WTC11 (cell line): ENCODE data around the gene IZUMO4. TPM values are rescaled to one million over a fixed set of nuclear protein-coding genes. Genes with fewer than 3 reads are reported as not detected.

Experiments used
- ATAC-seq: fragments of 200-7000 bp; cut with Tn5 transposase; 2 replicates; pipeline ENCODE4 v1.10.0; 2021; ENCODE audit warnings: mild to moderate bottlenecking, moderate library complexity
- CTCF ChIA-PET: fragments of 300-600 bp; sonication (Branson Sonifier 250); formaldehyde crosslinking; loops from one replicate; lab custom pipeline; 2021; ENCODE audit warnings: antibody characterized with exemption; lab: Charles Lee
- POLR2A ChIA-PET: fragments of 350-600 bp; sonication (Branson Sonifier 250); formaldehyde crosslinking; loops from one replicate; lab custom pipeline; 2021; ENCODE audit warnings: antibody characterized with exemption; lab: Charles Lee
- DNase-seq: peaks from one replicate; pipeline ENCODE4 v3.0.0; 2021; ENCODE audit warnings: low spot score
- H3K27ac Mint-ChIP-seq: 2 replicates; pipeline ENCODE4 v1.8.0; 2021; ENCODE audit warnings: mixed read lengths
- H3K27me3 Mint-ChIP-seq: 2 replicates; pipeline ENCODE4 v1.8.0; 2021; ENCODE audit warnings: low read depth, mild to moderate bottlenecking, moderate library complexity, mixed read lengths
- H3K36me3 Mint-ChIP-seq: 2 replicates; pipeline ENCODE4 v1.8.0; 2021; ENCODE audit warnings: mixed read lengths
- H3K4me1 Mint-ChIP-seq: 2 replicates; pipeline ENCODE4 v1.8.0; 2022; ENCODE audit warnings: mixed read lengths
- H3K4me3 Mint-ChIP-seq: 2 replicates; pipeline ENCODE4 v1.8.0; 2021; ENCODE audit warnings: mild to moderate bottlenecking, moderate library complexity, mixed read lengths
- H3K9me3 Mint-ChIP-seq: 2 replicates; pipeline ENCODE4 v1.8.0; 2021; ENCODE audit warnings: mixed read lengths
- CBFB ChIP-seq: sonication (generic); formaldehyde crosslinking; IDR thresholded peaks from 2 replicates; pipeline ENCODE4 v1.8.1; 2022; ENCODE audit warnings: mild to moderate bottlenecking, low read depth, missing genetic modification reagents
- CREM ChIP-seq: sonication (generic); formaldehyde crosslinking; IDR thresholded peaks from 2 replicates; pipeline ENCODE4 v1.8.1; 2022; ENCODE audit warnings: mild to moderate bottlenecking, missing genetic modification reagents, moderate library complexity
- ESRRA ChIP-seq: sonication (generic); formaldehyde crosslinking; IDR thresholded peaks from 2 replicates; pipeline ENCODE4 v1.8.1; 2022; ENCODE audit warnings: mild to moderate bottlenecking, missing genetic modification reagents, borderline replicate concordance
- FOXJ3 ChIP-seq: sonication (generic); formaldehyde crosslinking; IDR thresholded peaks from 2 replicates; pipeline ENCODE4 v1.9.0; 2021; ENCODE audit warnings: missing genetic modification reagents, mild to moderate bottlenecking, borderline replicate concordance
- GABPB1 ChIP-seq: sonication (generic); formaldehyde crosslinking; IDR thresholded peaks from 2 replicates; pipeline ENCODE4 v1.8.1; 2023; ENCODE audit warnings: mild to moderate bottlenecking, missing genetic modification reagents
- IRF2 ChIP-seq: sonication (generic); formaldehyde crosslinking; IDR thresholded peaks from 2 replicates; pipeline ENCODE4 v1.8.0; 2022; ENCODE audit warnings: low read depth, missing genetic modification reagents, borderline replicate concordance
- JAZF1 ChIP-seq: fragments of 250-450 bp; sonication (Bioruptor Pico); IDR thresholded peaks from 2 replicates; pipeline ENCODE4 v1.9.0; 2021; ENCODE audit warnings: moderate library complexity, mild to moderate bottlenecking, inconsistent platforms
- KAT7 ChIP-seq: sonication (generic); formaldehyde crosslinking; IDR thresholded peaks from 2 replicates; pipeline ENCODE4 v1.8.1; 2023; ENCODE audit warnings: missing genetic modification reagents, mild to moderate bottlenecking, borderline replicate concordance
- MYBL2 ChIP-seq: sonication (generic); formaldehyde crosslinking; IDR thresholded peaks from 2 replicates; pipeline ENCODE4 v1.8.1; 2023; ENCODE audit warnings: mild to moderate bottlenecking, moderate library complexity, missing genetic modification reagents
- RELA ChIP-seq: sonication (generic); formaldehyde crosslinking; IDR thresholded peaks from 2 replicates; pipeline ENCODE4 v1.8.1; 2022; ENCODE audit warnings: missing genetic modification reagents, mild to moderate bottlenecking, borderline replicate concordance
- SMAD4 ChIP-seq: sonication (generic); formaldehyde crosslinking; IDR thresholded peaks from 2 replicates; pipeline ENCODE4 v1.8.0; 2022; ENCODE audit warnings: mild to moderate bottlenecking, missing genetic modification reagents
- SP1 ChIP-seq: sonication (generic); formaldehyde crosslinking; conservative IDR thresholded peaks from 2 replicates; pipeline ENCODE4 v1.8.1; 2022; ENCODE audit warnings: missing genetic modification reagents
- TCF7 ChIP-seq: sonication (generic); formaldehyde crosslinking; IDR thresholded peaks from 2 replicates; pipeline ENCODE4 v1.8.0; 2022; ENCODE audit warnings: mild to moderate bottlenecking, low read depth, missing genetic modification reagents, moderate library complexity
- total RNA-seq: library from RNA; stranded (reverse); gene quantifications from 3 replicates; pipeline ENCODE4 v1.2.3, GENCODE V29; 2021
- TF ChIP-seq, protein P1 (sequence below): fragments of 250-450 bp; sonication (Bioruptor Pico); IDR thresholded peaks from 2 replicates; pipeline ENCODE4 v1.9.0; 2021; ENCODE audit warnings: moderate library complexity, mild to moderate bottlenecking, inconsistent platforms, borderline replicate concordance
- TF ChIP-seq, protein P2 (sequence below): sonication (generic); formaldehyde crosslinking; IDR thresholded peaks from 2 replicates; pipeline ENCODE4 v1.8.1; 2023; ENCODE audit warnings: mild to moderate bottlenecking, missing genetic modification reagents, moderate library complexity
- TF ChIP-seq, protein P3 (sequence below): sonication (generic); formaldehyde crosslinking; IDR thresholded peaks from 2 replicates; pipeline ENCODE4 v1.8.1; 2022; ENCODE audit warnings: low read depth, missing genetic modification reagents, borderline replicate concordance
- TF ChIP-seq, protein P4 (sequence below): sonication (generic); formaldehyde crosslinking; IDR thresholded peaks from 2 replicates; pipeline ENCODE4 v1.8.0; 2023; ENCODE audit warnings: mild to moderate bottlenecking, missing genetic modification reagents
- TF ChIP-seq, protein P5 (sequence below): sonication (generic); formaldehyde crosslinking; conservative IDR thresholded peaks from 2 replicates; pipeline ENCODE4 v1.8.1; 2022; ENCODE audit warnings: mild to moderate bottlenecking, missing genetic modification reagents
- TF ChIP-seq, protein P6 (sequence below): fragments of 200-600 bp; IDR thresholded peaks from 2 replicates; pipeline ENCODE4 v1.8.0; 2022; ENCODE audit warnings: antibody characterized with exemption

Gene IZUMO4
- total RNA-seq, 1 experiment from 2014 or later, result 1.9 TPM

DNA sequence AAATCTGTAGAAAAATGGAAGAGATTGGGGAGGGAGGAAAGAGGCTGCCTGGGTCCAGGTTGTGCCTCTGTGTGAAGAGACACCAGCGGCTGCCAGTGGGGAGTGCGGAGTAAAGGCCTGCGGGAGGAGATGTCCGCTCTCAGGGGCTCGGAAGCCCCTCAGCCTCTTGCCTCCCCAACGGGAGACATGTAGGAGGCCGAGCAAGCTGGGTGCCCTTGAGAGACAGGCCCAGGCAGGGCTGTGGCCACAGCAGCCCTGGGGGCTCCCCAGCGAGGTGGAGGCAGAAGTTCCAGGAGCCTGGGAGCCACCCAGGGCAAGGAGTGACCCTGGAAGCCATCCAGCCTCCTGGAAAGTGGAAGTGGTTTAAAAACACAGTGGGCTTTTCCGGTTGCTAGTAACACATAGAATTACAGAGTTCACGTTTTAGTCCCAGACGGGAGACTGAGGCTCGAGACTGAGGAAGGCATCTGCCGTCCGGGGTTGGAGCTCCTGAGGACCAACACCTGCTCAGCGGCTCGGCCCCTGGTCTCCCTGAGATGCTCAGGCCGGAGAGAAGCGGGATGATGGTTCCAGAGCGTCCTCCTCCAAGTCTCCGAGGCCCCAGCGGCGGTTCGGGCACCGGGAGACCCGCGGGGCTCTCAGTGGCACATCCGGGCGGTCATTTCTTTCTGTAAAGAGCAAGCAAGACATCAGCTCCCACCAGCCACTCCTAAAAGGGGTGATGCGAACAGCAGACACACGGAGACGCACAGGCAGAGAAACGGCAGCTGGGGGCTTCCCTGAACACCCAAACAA is 23.8 kb upstream of the IZUMO4 start:
- ChIA-PET POLR2A (interaction anchor here (1.2 kb wide), 1 partner anchor 24 kb away, joined by 4 read pairs; no protein-coding TSS in a partner anchor), CTCF (no interaction called here)
- no peak for TF ChIP-seq RELA (CRISPR knock-in tag)
- TF ChIP-seq, protein P1, sequence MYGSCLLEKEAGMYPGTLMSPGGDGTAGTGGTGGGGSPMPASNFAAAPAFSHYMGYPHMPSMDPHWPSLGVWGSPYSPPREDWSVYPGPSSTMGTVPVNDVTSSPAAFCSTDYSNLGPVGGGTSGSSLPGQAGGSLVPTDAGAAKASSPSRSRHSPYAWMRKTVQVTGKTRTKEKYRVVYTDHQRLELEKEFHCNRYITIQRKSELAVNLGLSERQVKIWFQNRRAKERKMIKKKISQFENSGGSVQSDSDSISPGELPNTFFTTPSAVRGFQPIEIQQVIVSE (CRISPR knock-in tag), result no peak
- H3K4me3 Mint-ChIP-seq, result no peak overlapping the region
- H3K27ac Mint-ChIP-seq, result no peak overlapping the region
- H3K9me3 Mint-ChIP-seq, result no peaks in the 10 kb centered on the region
- H3K27me3 Mint-ChIP-seq, result no peaks in the 10 kb centered on the region; the same call in 1 of the 2 replicates
- H3K4me1 Mint-ChIP-seq, result 0 out of 2 replicates have a peak, but pooled peaks cover 2% of the 10 kb centered on the region
- ATAC-seq, result no peak
- DNase-seq, result no peak
- peaks cover 9% of the 10 kb centered on the region for H3K36me3 Mint-ChIP-seq

DNA sequence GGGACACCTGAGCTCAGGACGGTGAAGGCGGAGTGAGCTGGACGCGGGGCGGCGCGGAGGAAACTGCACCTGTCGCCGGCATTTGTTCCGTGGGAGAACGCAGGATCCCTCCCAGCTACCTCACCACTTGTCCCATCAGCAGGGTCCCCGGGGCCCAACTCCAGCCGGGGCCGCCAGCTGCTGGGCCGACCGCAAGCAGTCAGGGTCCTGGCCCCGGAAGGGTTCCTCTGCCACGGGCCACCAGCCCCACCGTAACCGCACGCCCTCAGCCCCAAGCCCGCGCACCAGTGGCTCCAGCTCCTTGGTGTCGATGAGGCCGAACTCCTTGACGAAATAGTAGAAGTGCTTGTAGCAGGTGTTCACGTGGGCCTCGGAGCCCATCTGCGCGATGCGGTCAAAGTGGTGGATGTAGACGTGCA is 20.2 kb upstream of the IZUMO4 start:
- Mint-ChIP-seq H3K4me3 (no peak overlapping the region), H3K36me3 (peaks cover 7% of the 10 kb centered on the region), H3K4me1 (0 out of 2 replicates have a peak, but pooled peaks cover 2% of the 10 kb centered on the region), H3K27me3 (no peaks in the 10 kb centered on the region), H3K27ac (no peak overlapping the region), H3K9me3 (no peaks in the 10 kb centered on the region)
- ATAC-seq, result no peak
- DNase-seq, result no peak
- TF ChIP-seq CREM (CRISPR knock-in tag) (no peak), SP1 (CRISPR knock-in tag) (no peak), MYBL2 (CRISPR knock-in tag) (no peak), CBFB (no peak), ESRRA (no peak)
- TF ChIP-seq, protein P2, sequence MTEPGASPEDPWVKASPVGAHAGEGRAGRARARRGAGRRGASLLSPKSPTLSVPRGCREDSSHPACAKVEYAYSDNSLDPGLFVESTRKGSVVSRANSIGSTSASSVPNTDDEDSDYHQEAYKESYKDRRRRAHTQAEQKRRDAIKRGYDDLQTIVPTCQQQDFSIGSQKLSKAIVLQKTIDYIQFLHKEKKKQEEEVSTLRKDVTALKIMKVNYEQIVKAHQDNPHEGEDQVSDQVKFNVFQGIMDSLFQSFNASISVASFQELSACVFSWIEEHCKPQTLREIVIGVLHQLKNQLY (CRISPR knock-in tag), result no peak
- TF ChIP-seq, protein P3, sequence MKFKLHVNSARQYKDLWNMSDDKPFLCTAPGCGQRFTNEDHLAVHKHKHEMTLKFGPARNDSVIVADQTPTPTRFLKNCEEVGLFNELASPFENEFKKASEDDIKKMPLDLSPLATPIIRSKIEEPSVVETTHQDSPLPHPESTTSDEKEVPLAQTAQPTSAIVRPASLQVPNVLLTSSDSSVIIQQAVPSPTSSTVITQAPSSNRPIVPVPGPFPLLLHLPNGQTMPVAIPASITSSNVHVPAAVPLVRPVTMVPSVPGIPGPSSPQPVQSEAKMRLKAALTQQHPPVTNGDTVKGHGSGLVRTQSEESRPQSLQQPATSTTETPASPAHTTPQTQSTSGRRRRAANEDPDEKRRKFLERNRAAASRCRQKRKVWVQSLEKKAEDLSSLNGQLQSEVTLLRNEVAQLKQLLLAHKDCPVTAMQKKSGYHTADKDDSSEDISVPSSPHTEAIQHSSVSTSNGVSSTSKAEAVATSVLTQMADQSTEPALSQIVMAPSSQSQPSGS, result no peak
- CTCF ChIA-PET, result interaction anchor here (1.5 kb wide), 1 partner anchor 146 kb away, joined by 3 read pairs; no protein-coding TSS in a partner anchor
- POLR2A ChIA-PET, result no interaction called here

DNA sequence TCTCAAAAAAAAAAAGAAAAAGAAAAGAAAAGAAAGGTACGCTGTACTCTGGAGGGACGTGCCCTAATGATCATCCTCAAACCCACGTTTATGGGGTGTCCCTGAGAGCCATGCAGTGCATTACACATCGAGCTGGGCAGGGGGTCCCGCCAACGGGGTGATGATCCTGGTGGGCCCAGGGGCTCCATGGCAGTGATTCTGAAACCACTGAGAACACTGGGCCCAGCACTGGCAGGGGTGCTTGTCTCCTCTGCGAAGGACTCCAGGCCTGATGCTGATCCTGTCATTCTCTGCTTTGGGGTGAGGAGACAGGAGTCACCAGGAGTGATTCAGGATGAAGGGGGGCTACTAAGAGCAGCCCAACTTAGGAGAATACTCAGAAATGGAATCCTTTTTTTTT is 19.3 kb upstream of the IZUMO4 start:
- H3K27me3 Mint-ChIP-seq, result no peaks in the 10 kb centered on the region
- DNase-seq, result no peak
- TF ChIP-seq CBFB, result no peak
- TF ChIP-seq, protein P4, sequence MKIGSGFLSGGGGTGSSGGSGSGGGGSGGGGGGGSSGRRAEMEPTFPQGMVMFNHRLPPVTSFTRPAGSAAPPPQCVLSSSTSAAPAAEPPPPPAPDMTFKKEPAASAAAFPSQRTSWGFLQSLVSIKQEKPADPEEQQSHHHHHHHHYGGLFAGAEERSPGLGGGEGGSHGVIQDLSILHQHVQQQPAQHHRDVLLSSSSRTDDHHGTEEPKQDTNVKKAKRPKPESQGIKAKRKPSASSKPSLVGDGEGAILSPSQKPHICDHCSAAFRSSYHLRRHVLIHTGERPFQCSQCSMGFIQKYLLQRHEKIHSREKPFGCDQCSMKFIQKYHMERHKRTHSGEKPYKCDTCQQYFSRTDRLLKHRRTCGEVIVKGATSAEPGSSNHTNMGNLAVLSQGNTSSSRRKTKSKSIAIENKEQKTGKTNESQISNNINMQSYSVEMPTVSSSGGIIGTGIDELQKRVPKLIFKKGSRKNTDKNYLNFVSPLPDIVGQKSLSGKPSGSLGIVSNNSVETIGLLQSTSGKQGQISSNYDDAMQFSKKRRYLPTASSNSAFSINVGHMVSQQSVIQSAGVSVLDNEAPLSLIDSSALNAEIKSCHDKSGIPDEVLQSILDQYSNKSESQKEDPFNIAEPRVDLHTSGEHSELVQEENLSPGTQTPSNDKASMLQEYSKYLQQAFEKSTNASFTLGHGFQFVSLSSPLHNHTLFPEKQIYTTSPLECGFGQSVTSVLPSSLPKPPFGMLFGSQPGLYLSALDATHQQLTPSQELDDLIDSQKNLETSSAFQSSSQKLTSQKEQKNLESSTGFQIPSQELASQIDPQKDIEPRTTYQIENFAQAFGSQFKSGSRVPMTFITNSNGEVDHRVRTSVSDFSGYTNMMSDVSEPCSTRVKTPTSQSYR (CRISPR knock-in tag), result no peak
- TF ChIP-seq TCF7 (CRISPR knock-in tag), result no peak
- no peak for TF ChIP-seq FOXJ3 (CRISPR knock-in tag)
- no peak for TF ChIP-seq KAT7 (CRISPR knock-in tag)
- TF ChIP-seq, protein P5, sequence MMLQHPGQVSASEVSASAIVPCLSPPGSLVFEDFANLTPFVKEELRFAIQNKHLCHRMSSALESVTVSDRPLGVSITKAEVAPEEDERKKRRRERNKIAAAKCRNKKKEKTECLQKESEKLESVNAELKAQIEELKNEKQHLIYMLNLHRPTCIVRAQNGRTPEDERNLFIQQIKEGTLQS, result no peak
- no peak for TF ChIP-seq IRF2 (CRISPR knock-in tag)
- TF ChIP-seq, protein P6, sequence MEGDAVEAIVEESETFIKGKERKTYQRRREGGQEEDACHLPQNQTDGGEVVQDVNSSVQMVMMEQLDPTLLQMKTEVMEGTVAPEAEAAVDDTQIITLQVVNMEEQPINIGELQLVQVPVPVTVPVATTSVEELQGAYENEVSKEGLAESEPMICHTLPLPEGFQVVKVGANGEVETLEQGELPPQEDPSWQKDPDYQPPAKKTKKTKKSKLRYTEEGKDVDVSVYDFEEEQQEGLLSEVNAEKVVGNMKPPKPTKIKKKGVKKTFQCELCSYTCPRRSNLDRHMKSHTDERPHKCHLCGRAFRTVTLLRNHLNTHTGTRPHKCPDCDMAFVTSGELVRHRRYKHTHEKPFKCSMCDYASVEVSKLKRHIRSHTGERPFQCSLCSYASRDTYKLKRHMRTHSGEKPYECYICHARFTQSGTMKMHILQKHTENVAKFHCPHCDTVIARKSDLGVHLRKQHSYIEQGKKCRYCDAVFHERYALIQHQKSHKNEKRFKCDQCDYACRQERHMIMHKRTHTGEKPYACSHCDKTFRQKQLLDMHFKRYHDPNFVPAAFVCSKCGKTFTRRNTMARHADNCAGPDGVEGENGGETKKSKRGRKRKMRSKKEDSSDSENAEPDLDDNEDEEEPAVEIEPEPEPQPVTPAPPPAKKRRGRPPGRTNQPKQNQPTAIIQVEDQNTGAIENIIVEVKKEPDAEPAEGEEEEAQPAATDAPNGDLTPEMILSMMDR, result no peak
- no peak for TF ChIP-seq GABPB1 (CRISPR knock-in tag)
- no peak for TF ChIP-seq JAZF1 (CRISPR knock-in tag)
- no peak for TF ChIP-seq SMAD4 (CRISPR knock-in tag)
- no peak overlapping the region for H3K27ac Mint-ChIP-seq
- 0 out of 2 replicates have a peak, but pooled peaks cover 2% of the 10 kb centered on the region for H3K4me1 Mint-ChIP-seq
- H3K4me3 Mint-ChIP-seq, result no peak overlapping the region
- H3K36me3 Mint-ChIP-seq, result peaks cover 4% of the 10 kb centered on the region
- no peaks in the 10 kb centered on the region for H3K9me3 Mint-ChIP-seq
- ATAC-seq, result no peak
- CTCF ChIA-PET, result interaction anchor here (1.1 kb wide), 1 partner anchor 122 kb away, joined by 3 read pairs; no protein-coding TSS in a partner anchor
- POLR2A ChIA-PET, result no interaction called here
